Fibroblast of lung (primary cell): ENCODE data around the gene GIGYF1. TPM values are rescaled to one million over a fixed set of nuclear protein-coding genes. Genes with fewer than 3 reads are reported as not detected.

Experiments used
- DNase-seq, 2 donors: peaks; one replicate each; pipeline versions ENCODE4 v3.0.0 to v3.0.0-alpha.2; 2010; ENCODE audit warnings: low read depth in 2 of 2
- H2AFZ ChIP-seq: 2 replicates; pipeline ENCODE4 v1.5.1; 2012; ENCODE audit warnings: low read length, control low read depth, inconsistent platforms
- H3K27ac ChIP-seq: 2 replicates; pipeline ENCODE4 v1.5.1; 2011; ENCODE audit warnings: low read length, control low read depth; ENCODE audit not compliant: insufficient read depth
- H3K27me3 ChIP-seq: 2 replicates; pipeline ENCODE4 v1.5.1; 2011; ENCODE audit warnings: mild to moderate bottlenecking, low read length; ENCODE audit not compliant: control insufficient read depth, insufficient read depth
- H3K36me3 ChIP-seq: 2 replicates; pipeline ENCODE4 v1.5.1; 2011; ENCODE audit warnings: low read length; ENCODE audit not compliant: control insufficient read depth, insufficient read depth
- H3K4me1 ChIP-seq: 2 replicates; pipeline ENCODE4 v1.5.1; 2011; ENCODE audit warnings: low read length; ENCODE audit not compliant: control insufficient read depth, insufficient read depth; ENCODE audit errors: extremely low read depth
- H3K4me2 ChIP-seq: 2 replicates; pipeline ENCODE4 v1.5.1; 2011; ENCODE audit warnings: low read length, control low read depth; ENCODE audit not compliant: insufficient read depth; ENCODE audit errors: extremely low read depth
- H3K4me3 ChIP-seq, 4 experiments: fragments of 200-600 bp in 1 of 4; sonication (generic) in 1 of 4; replicated peaks in 1 of 4; 2 replicates each; pipeline ENCODE4 v1.5.1; 2011 to 2016; ENCODE audit warnings: low read length in 4 of 4, low read depth in 3 of 4, mild to moderate bottlenecking in 3 of 4, control low read depth in 2 of 4, inconsistent platforms in 1 of 4, mixed read lengths in 1 of 4; ENCODE audit not compliant: insufficient read depth in 1 of 4; ENCODE audit errors: control extremely low read depth in 1 of 4
- H3K79me2 ChIP-seq: 2 replicates; pipeline ENCODE4 v1.5.1; 2012; ENCODE audit warnings: mild to moderate bottlenecking, low read length, inconsistent platforms; ENCODE audit not compliant: control insufficient read depth, insufficient read depth
- H3K9ac ChIP-seq: 2 replicates; pipeline ENCODE4 v1.5.1; 2011; ENCODE audit warnings: mild to moderate bottlenecking, low read length, control low read depth; ENCODE audit not compliant: insufficient read depth
- H3K9me3 ChIP-seq: 2 replicates; pipeline ENCODE4 v1.5.1; 2012; ENCODE audit warnings: low read depth, low read length; ENCODE audit not compliant: control insufficient read depth, insufficient read depth
- H4K20me1 ChIP-seq: 2 replicates; pipeline ENCODE4 v1.5.1; 2011; ENCODE audit warnings: low read length; ENCODE audit not compliant: control insufficient read depth, insufficient read depth; ENCODE audit errors: extremely low read depth
- CTCF ChIP-seq, 2 donors: IDR thresholded peaks in 1 of 2; conservative IDR thresholded peaks in 1 of 2; 1 replicate in 1 of 2; 2 replicates in 1 of 2; pipeline ENCODE4 v1.5.1; 2011 to 2012; ENCODE audit warnings: low read length in 2 of 2, control low read depth in 1 of 2, inconsistent platforms in 1 of 2, low read depth in 1 of 2, mild to moderate bottlenecking in 1 of 2
- EZH2 ChIP-seq: IDR thresholded peaks from 2 replicates; pipeline ENCODE4 v1.5.1; 2012; ENCODE audit warnings: low read length, control low read depth, mild to moderate bottlenecking; ENCODE audit errors: missing control alignments
- polyA plus RNA-seq, 2 donors: library from polyadenylated mRNA; depleted of rRNA in 1 of 2; stranded (reverse) in 1 of 2; unstranded in 1 of 2; fragments of >200 nt; gene quantifications; 2 replicates each; pipeline ENCODE4 v1.2.1, GENCODE V29; 2011 to 2012; ENCODE audit warnings: missing spikeins in 1 of 2
- total RNA-seq: library from RNA; depleted of rRNA; stranded (reverse); fragments of >200 nt; gene quantifications from 2 replicates; pipeline ENCODE4 v1.2.1, GENCODE V29; 2014

GIGYF1 gene
- total and polyA plus RNA-seq, 2 donors (not counting 1 experiment from before 2014, with no cell fraction given): 3.8 to 15.9 TPM

DNA sequence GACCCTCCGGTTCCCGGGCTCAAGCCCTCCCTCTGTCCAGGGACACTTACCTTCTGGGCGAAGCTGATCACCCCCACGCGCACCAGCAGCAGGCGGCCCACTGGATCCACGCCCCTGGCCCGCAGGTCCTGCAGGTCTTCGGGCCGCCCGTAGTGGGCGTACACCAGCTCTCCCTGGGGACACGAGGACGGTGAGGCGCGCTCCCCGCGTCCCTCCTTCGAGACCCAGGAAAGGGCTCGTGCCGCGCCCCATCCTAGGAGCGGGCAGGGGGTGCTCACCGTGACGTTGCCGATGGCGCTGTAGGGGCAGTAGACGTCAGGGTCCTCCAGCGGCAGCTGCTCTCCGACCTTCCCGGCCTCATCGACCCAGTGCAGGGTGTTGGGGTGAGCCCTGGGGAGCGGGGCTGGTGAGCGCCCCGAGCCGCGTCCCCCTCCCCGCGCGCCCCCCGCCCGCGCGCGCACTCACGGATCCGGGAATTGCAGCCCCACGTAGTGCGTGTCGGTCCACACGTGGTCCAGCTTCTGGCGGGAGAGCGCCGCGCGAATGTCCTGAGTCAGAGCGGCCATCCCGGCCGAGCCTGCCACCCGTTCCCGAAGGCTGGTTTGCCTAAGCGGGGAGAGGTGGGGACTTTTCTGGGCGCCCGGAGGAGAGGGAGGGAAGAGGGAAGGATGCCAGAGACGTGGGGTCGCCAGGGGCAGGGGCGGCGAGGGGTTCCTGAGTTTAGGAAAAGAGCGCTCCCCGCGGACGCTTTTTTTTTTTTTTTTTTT lies 60.9 kb downstream of the GIGYF1 start:
- H3K9me3 ChIP-seq: no peaks in the 10 kb centered on the region
- H3K79me2 ChIP-seq: no peaks in the 10 kb centered on the region
- no peaks in the 10 kb centered on the region for H3K36me3 ChIP-seq
- TF ChIP-seq EZH2: peak; percentile 71
- TF ChIP-seq CTCF (conservative IDR thresholded peaks at IDR 0.05 in 1 of 2, IDR thresholded peaks at IDR 0.05 in 1 of 2; ENCODE audit: low read depth in 1 of 2, low read length in 2 of 2): peak in 1 of 2 donors; percentile 50
- H2AFZ ChIP-seq: peak overlapping the region; percentile 60
- H3K4me3 ChIP-seq: peak overlapping the region in 3 of 4 experiments; percentile 22 to 44 (median 37)
- peak overlapping the region; percentile 58 for H3K4me2 ChIP-seq
- no peaks in the 10 kb centered on the region for H4K20me1 ChIP-seq
- peak in 1 of 2 donors; percentile 25 for DNase-seq
- H3K4me1 ChIP-seq: no peaks in the 10 kb centered on the region
- peak overlapping the region; percentile 23 for H3K9ac ChIP-seq
- H3K27ac ChIP-seq: no peak overlapping the region
- peaks cover 16% of the 10 kb centered on the region for H3K27me3 ChIP-seq

GRCh38 chr7:100630066-100630465 lies 64.0 kb downstream of the GIGYF1 start:
- no peak for DNase-seq
- no peak overlapping the region for H3K4me2 ChIP-seq
- no peaks in the 10 kb centered on the region for H3K79me2 ChIP-seq
- no peak overlapping the region for H3K27ac ChIP-seq
- no peaks in the 10 kb centered on the region for H3K36me3 ChIP-seq
- no peaks in the 10 kb centered on the region for H3K9me3 ChIP-seq
- peaks cover 16% of the 10 kb centered on the region for H3K27me3 ChIP-seq
- H3K9ac ChIP-seq: no peak overlapping the region
- no peak overlapping the region for H3K4me3 ChIP-seq
- no peak overlapping the region for H2AFZ ChIP-seq
- H4K20me1 ChIP-seq: no peaks in the 10 kb centered on the region
- TF ChIP-seq CTCF (conservative IDR thresholded peaks at IDR 0.05 in 1 of 2, IDR thresholded peaks at IDR 0.05 in 1 of 2; ENCODE audit: low read depth in 1 of 2, low read length in 2 of 2): no peak
- TF ChIP-seq EZH2: no peak
- no peaks in the 10 kb centered on the region for H3K4me1 ChIP-seq

Other genes with a start within 250 kb of the GIGYF1 start
- under 0.01 and 0.50 TPM in 2 replicates for gene SPACDR, start 230.0 kb downstream of the GIGYF1 start, total RNA-seq
- 0.25 and 0.60 TPM in 2 replicates for gene SPACDR, start 230.0 kb downstream of the GIGYF1 start, polyA plus RNA-seq
- gene TSC22D4, start 215.0 kb downstream of the GIGYF1 start, total RNA-seq: 15.2 and 21.1 TPM in 2 replicates
- gene TSC22D4, start 215.0 kb downstream of the GIGYF1 start, polyA plus RNA-seq: 13.2 and 15.3 TPM in 2 replicates
- gene NYAP1, start 210.3 kb downstream of the GIGYF1 start, total RNA-seq: 0.26 and 0.33 TPM in 2 replicates
- 0.09 and 0.18 TPM in 2 replicates for gene NYAP1, start 210.3 kb downstream of the GIGYF1 start, polyA plus RNA-seq
- 2.6 and 3.1 TPM in 2 replicates for gene AGFG2, start 155.0 kb downstream of the GIGYF1 start, total RNA-seq
- gene AGFG2, start 155.0 kb downstream of the GIGYF1 start, polyA plus RNA-seq: 2.4 and 3.2 TPM in 2 replicates
- gene SAP25, start 120.3 kb downstream of the GIGYF1 start, total RNA-seq: not detected in 2 replicates
- gene SAP25, start 120.3 kb downstream of the GIGYF1 start, polyA plus RNA-seq: 0.22 TPM in 1 of 2 replicates, not detected in the other
- 5.6 and 7.3 TPM in 2 replicates for gene LRCH4, start 108.1 kb downstream of the GIGYF1 start, total RNA-seq
- gene LRCH4, start 108.1 kb downstream of the GIGYF1 start, polyA plus RNA-seq: 9.6 and 11.6 TPM in 2 replicates
- gene FBXO24, start 107.9 kb downstream of the GIGYF1 start, total RNA-seq: 0.33 and 0.51 TPM in 2 replicates
- gene FBXO24, start 107.9 kb downstream of the GIGYF1 start, polyA plus RNA-seq: 0.23 and 0.32 TPM in 2 replicates
- gene PCOLCE, start 91.9 kb downstream of the GIGYF1 start, total RNA-seq: 116 and 128 TPM in 2 replicates
- 176 and 211 TPM in 2 replicates for gene PCOLCE, start 91.9 kb downstream of the GIGYF1 start, polyA plus RNA-seq
- gene MOSPD3, start 81.7 kb downstream of the GIGYF1 start, total RNA-seq: 3.9 and 5.9 TPM in 2 replicates
- 12.8 and 13.8 TPM in 2 replicates for gene MOSPD3, start 81.7 kb downstream of the GIGYF1 start, polyA plus RNA-seq
- under 0.01 TPM in 1 of 2 replicates, not detected in the other for gene TFR2, start 52.7 kb downstream of the GIGYF1 start, total RNA-seq
- gene TFR2, start 52.7 kb downstream of the GIGYF1 start, polyA plus RNA-seq: 0.08 and 0.16 TPM in 2 replicates
- gene ACTL6B, start 37.8 kb downstream of the GIGYF1 start, total RNA-seq: not detected in 2 replicates
- not detected in 2 replicates for gene ACTL6B, start 37.8 kb downstream of the GIGYF1 start, polyA plus RNA-seq
- gene GNB2, start 20.5 kb downstream of the GIGYF1 start, total RNA-seq: 64.5 and 85.2 TPM in 2 replicates
- gene GNB2, start 20.5 kb downstream of the GIGYF1 start, polyA plus RNA-seq: 145 and 170 TPM in 2 replicates
- gene POP7, start 11.9 kb upstream of the GIGYF1 start, total RNA-seq: 31.1 and 31.9 TPM in 2 replicates
- gene POP7, start 11.9 kb upstream of the GIGYF1 start, polyA plus RNA-seq: 19.4 and 22.9 TPM in 2 replicates
- not detected in 2 replicates for gene EPO, start 26.2 kb upstream of the GIGYF1 start, total RNA-seq
- gene EPO, start 26.2 kb upstream of the GIGYF1 start, polyA plus RNA-seq: not detected in 2 replicates
- not detected in 2 replicates for gene ZAN, start 39.3 kb upstream of the GIGYF1 start, total RNA-seq
- not detected in 2 replicates for gene ZAN, start 39.3 kb upstream of the GIGYF1 start, polyA plus RNA-seq
- 75.8 and 98.8 TPM in 2 replicates for gene EPHB4, start 133.3 kb upstream of the GIGYF1 start, total RNA-seq
- gene EPHB4, start 133.3 kb upstream of the GIGYF1 start, polyA plus RNA-seq: 28.5 and 36.0 TPM in 2 replicates
- gene SLC12A9, start 158.5 kb upstream of the GIGYF1 start, total RNA-seq: 13.4 and 18.5 TPM in 2 replicates
- gene SLC12A9, start 158.5 kb upstream of the GIGYF1 start, polyA plus RNA-seq: 6.6 and 7.1 TPM in 2 replicates
- 61.9 and 96.1 TPM in 2 replicates for gene TRIP6, start 173.1 kb upstream of the GIGYF1 start, total RNA-seq
- gene TRIP6, start 173.1 kb upstream of the GIGYF1 start, polyA plus RNA-seq: 76.2 and 89.8 TPM in 2 replicates
- gene SRRT, start 180.9 kb upstream of the GIGYF1 start, total RNA-seq: 29.3 and 32.0 TPM in 2 replicates
- gene SRRT, start 180.9 kb upstream of the GIGYF1 start, polyA plus RNA-seq: 33.7 and 56.9 TPM in 2 replicates
- 4.0 and 7.7 TPM in 2 replicates for gene UFSP1, start 195.5 kb upstream of the GIGYF1 start, total RNA-seq
- 0.53 and 1.1 TPM in 2 replicates for gene UFSP1, start 195.5 kb upstream of the GIGYF1 start, polyA plus RNA-seq
- gene ACHE, start 201.6 kb upstream of the GIGYF1 start, total RNA-seq: under 0.01 and 0.26 TPM in 2 replicates
- gene ACHE, start 201.6 kb upstream of the GIGYF1 start, polyA plus RNA-seq: 0.07 and 0.11 TPM in 2 replicates